Activated naive CD4-positive, alpha-beta T cell treated with Interleukin-2 at 50 U/mL for 16 hours (primary cell): ENCODE measurements around the gene LRRC49.
"Not testable (repeated sequence)": the region's sequence is repeated elsewhere in the genome, so short reads cannot be mapped to it uniquely, and the experiment has no call there.

Experiments used
- DNase-seq: peaks from one replicate; pipeline ENCODE4 v3.0.0-alpha.2; 2020

The LRRC49 gene

GRCh38 chr15:70931821-70932220 lies 39.2 kb downstream of the LRRC49 start:
- no peak for DNase-seq

DNA sequence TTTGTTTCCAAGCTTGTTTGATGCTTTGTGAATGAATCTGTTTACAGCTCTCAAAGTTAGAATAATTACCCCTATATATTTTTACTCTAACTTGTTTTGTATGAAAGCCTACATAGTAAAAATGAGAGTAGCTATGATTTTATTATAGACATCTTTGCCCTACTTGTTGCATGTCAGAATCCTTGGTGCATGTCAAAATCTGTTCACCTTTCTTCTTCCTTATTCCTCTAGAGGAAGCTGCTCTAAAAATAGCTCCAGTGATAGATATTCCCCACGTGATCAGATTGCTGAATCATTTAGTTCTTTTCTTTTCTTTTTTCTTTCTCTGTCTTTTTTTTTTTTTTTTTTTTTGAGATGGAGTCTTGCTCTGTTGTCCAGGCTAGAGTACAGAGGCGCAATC lies 39.8 kb downstream of the LRRC49 start:
- no peak for DNase-seq

DNA sequence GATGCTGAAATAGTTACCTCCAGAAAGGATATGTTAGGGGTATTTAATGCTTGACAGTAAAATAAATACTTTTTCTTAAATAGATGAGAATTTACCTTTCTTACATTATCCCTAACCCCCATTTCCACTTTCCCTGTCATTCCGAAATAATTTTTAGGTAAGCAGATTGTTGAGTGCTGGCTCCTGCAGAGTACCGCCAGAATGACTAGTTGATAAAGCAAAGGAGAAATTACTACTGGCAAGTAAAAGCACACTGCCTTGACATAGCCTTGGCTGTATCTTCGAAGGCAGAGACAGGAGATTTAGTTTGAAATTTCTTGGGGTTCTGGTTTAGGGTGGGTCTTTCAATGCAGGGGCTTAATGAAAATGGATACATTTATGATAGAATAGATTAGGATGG lies 40.8 kb downstream of the LRRC49 start:
- DNase-seq, result no peak

- no peak for DNase-seq
Observed at GRCh38 chr15:70935631-70936030, 43.0 kb downstream of the LRRC49 start.

DNA sequence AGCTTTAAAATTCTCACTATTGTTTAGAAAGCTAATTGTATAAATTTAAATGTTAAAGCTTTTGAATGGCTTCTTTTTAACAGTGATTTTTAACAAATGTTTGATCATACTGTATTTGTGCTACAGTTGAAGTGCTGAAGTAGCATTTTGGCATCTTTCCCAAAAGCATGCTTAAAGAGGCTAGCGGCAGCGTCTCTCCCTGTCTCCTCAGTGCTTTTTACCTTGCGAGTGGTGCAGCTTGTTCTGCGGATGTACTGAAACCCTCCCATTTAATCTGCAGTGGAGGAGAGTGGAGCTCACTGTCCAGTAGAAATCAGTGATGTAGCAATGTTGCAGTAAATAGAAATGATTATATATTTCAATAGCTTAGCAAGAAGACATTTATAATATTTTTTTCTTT lies 43.7 kb downstream of the LRRC49 start:
- DNase-seq, result no peak

- not testable (repeated sequence) for DNase-seq
Observed at GRCh38 chr15:70943285-70943684, 50.7 kb downstream of the LRRC49 start.

GRCh38 chr15:70947351-70948335 lies 55.0 kb downstream of the LRRC49 start:
- DNase-seq, result no peak

GRCh38 chr15:70950953-70951352 lies 58.3 kb downstream of the LRRC49 start:
- DNase-seq, result no peak

- no peak for DNase-seq
Observed at GRCh38 chr15:70954171-70954570, 61.5 kb downstream of the LRRC49 start.

DNA sequence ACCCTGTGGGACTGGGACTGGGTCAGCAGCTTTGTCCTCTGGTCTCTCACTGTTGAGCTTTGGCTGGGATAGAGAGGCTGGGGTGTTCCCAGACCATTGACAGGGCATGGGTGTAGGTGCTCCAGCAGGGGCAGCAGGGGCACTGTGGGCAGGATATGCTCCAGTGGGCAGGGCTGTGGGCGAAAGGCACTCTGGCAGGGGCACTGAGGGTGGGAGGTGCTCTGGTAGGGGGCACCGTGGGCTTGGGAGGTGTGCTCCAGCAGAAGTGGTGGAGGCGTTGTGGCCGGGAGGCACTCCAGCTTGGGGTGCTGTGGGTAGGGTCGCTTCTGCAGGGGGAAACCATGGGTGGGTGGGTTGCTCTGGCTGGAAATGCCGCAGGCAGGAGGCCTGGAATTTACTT lies 62.1 kb downstream of the LRRC49 start:
- DNase-seq, result no peak

GRCh38 chr15:70955151-70955550 lies 62.5 kb downstream of the LRRC49 start:
- DNase-seq, result no peak

- no peak for DNase-seq
Observed at GRCh38 chr15:70956201-70956995, 63.8 kb downstream of the LRRC49 start.

DNA sequence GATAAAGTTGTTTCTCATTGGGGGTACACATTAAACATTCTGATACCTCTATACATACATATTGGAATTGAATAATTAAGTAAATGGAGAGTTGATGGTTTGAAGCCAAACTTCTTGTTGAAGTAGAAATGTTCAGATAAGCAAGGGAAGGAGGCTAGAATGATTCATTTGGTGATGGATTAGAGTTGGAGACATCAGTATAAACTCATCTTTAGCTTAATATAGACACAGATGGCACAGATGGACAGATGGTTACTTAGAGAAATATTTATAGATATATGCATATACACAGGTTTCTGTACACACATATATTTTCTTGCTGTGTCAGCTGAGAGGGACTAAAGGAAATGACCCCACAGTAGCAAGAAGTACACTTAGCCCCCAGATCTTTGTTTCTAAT lies 69.5 kb downstream of the LRRC49 start:
- DNase-seq, result no peak

DNA sequence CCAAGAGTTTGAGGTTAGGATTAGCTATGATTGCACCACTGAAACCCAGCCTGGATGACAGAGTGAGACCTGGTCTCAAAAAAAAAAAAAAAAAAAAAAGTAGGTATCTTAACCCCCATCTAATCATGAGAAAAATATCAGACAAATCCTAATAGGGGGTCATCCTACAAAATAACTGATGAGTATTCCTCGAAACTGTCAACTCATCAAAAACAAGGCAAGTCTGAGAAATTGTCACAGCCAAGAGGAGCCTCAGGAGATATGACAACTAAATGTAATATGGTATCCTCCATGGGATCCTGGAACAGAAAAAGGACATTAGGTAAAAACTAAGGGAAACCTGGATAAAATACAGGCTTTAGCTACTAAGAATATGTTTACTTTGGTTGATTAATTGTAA lies 70.6 kb downstream of the LRRC49 start:
- DNase-seq, result no peak

GRCh38 chr15:70964058-70964457 lies 71.4 kb downstream of the LRRC49 start:
- DNase-seq, result no peak

DNA sequence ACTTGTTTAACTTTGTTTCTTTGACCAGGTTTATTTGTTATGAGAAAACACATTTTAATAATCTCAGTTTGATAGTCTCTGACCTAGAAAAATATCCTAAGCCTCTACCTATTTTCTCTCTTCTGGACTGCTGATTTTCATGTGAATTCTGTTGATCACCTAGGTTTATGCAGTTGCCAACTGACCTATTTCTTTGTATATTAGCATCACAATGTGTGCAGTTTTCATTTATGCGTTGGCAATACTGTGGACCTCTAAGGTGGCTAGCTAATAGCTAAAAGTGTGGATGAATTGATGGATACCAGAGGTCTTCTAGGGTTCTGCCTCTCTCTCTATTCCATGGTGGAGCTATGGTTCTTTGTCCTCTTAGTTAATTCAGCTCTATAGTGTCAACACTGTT lies 72.1 kb downstream of the LRRC49 start:
- no peak for DNase-seq

DNA sequence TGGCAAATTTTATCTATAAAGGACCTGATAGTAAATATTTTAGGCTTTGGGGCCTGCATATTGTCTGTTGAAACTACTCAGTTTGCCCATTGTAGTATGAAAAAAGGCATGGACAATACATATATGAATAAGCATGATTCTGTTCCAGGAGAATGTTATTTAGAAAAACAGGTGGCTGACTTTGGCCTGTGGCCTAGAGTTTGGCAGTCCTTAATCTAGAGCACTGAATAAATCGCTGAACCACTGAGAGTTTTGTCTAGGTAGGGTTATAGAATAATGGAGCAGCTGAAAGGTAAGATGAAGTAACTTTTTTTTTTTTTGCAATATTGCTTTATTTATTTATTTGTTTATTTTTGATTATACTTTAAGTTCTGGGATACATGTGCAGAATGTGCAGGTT lies 75.0 kb downstream of the LRRC49 start:
- no peak for DNase-seq

DNA sequence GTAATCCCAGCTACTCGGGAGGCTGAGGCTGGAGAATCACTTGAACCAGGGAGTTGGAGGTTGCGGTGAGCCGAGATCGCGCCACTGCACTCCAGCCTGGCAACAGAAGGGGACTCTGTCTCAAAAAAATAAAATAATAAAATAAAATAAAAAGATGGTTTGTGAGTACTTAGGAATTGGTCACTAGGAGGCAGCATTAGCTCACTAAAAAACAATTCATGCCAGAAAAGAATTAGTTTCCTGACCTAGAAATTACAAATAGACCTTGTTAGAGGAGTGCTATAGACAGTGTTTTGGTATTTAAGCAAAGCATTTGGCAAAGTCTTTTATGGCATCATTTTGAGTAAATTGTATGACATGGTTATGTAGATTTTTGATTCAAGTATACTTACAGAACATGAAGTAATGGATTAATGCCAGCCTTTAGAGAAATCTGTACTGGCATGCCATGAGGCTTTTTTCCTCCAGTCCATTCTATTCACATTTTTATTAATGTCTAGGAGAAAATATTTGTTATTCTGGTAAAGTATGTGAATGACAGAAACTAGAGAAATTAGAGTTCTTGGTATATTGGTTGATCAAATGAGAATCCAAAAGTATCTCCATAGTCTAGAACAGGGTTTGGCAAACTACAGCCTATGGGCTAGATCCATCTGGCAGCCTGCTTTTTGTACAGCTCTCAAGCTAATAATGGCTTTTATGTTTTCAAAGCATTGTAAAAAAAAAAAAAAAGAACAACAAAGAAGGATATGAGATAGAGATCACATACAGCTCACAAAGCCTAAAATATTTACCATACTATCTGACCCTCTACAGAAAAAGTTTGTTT lies 81.6 kb downstream of the LRRC49 start:
- no peak for DNase-seq

DNA sequence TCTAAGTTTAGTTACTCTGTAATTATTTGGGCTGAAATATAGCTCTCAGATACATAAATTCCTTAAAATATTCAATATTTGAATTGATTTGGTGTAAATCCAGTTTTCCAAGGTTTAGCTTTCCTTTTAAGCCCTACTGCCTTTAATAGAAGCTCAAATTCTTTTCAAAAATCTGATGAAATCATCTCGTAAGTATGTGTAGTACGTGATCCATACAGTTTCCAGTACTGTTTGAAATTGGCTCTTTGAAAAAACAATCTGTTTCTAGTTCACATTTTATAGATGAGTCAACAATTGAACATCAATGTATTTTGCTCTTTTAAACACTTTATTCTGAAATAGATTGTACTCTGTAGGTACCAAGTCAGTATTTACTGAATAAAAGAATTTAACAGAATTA lies 84.2 kb downstream of the LRRC49 start:
- no peak for DNase-seq

GRCh38 chr15:70995383-70995970 lies 102.9 kb downstream of the LRRC49 start:
- no peak for DNase-seq

GRCh38 chr15:70998319-70998718 lies 105.7 kb downstream of the LRRC49 start:
- no peak for DNase-seq

DNA sequence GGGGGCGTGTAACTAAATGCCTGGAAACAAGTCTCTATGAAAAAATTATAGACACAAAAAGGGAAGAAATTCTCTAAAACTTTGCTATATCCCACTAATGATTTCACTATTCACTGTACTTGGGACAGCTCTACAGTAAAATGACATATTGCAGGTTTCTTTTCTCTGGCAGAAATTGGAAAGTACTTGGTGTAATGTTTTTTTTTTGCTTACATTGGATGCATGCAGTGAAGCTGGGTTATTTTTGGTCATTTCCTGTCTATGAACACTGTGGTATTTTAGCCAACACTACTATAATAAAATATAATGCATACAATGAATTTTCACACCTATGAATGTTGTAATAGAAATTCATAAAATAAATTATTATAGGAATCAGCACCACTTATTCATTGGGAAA lies 109.7 kb downstream of the LRRC49 start:
- DNase-seq, result no peak

- DNase-seq, result no peak
Observed at GRCh38 chr15:71003319-71003718, 110.7 kb downstream of the LRRC49 start.
